Colonic mucosa (tissue), 4 donors: ENCODE data around the gene ATM. TPM values are rescaled to one million over a fixed set of nuclear protein-coding genes. Genes with fewer than 3 reads are reported as not detected.
"Not testable (repeated sequence)": the region's sequence is repeated elsewhere in the genome, so short reads cannot be mapped to it uniquely, and the experiment has no call there.

Experiments
- DNase-seq: peaks from one replicate; pipeline ENCODE4 v3.0.0-alpha.2; 2020
- H3K27ac ChIP-seq: fragments of 200-600 bp; one replicate; pipeline ENCODE4 v1.8.0; 2021
- H3K27me3 ChIP-seq: fragments of 200-600 bp; one replicate; pipeline ENCODE4 v1.8.0; 2021
- H3K36me3 ChIP-seq: fragments of 200-600 bp; one replicate; pipeline ENCODE4 v1.8.0; 2021
- H3K4me1 ChIP-seq: fragments of 200-600 bp; one replicate; pipeline ENCODE4 v1.8.0; 2021; ENCODE audit warnings: mild to moderate bottlenecking
- H3K4me3 ChIP-seq: fragments of 200-600 bp; one replicate; pipeline ENCODE4 v1.8.0; 2021
- H3K9ac ChIP-seq, 2 donors: one replicate each; pipeline ENCODE4 v1.7.0; 2013; ENCODE audit warnings: control low read depth in 2 of 2, low read depth in 2 of 2, low read length in 2 of 2
- H3K9me3 ChIP-seq: fragments of 200-600 bp; one replicate; pipeline ENCODE4 v1.8.0; 2021
- intact Hi-C: fragments of 100-400 bp; cut with DNase I; formaldehyde crosslinking; loops from one replicate; pipeline ENCODE4 v1.14.1; 2022
- total RNA-seq, 2 donors: library from RNA; stranded (reverse); fragmentation: NEBNext Ultra II Directional in 1 of 2; extraction: Animal tissue kit (Norgen Biotek cat#: 25700) in 1 of 2; gene quantifications; one replicate each; pipeline ENCODE4 v1.2.1, GENCODE V29; 2021
- TF ChIP-seq, protein P1 (sequence below): fragments of 200-600 bp; IDR thresholded peaks from one replicate; pipeline ENCODE4 v1.8.0; 2022; ENCODE audit warnings: antibody characterized with exemption, mild to moderate bottlenecking
- donor health status: healthy.
- donor health status: DM: no; HTN: no; CAD: no.
- donor health status: DM: no; HTN: no; CAD: no.

ATM gene
- total RNA-seq, 2 donors from 2014 or later = 28.3 to 30.1 TPM

DNA sequence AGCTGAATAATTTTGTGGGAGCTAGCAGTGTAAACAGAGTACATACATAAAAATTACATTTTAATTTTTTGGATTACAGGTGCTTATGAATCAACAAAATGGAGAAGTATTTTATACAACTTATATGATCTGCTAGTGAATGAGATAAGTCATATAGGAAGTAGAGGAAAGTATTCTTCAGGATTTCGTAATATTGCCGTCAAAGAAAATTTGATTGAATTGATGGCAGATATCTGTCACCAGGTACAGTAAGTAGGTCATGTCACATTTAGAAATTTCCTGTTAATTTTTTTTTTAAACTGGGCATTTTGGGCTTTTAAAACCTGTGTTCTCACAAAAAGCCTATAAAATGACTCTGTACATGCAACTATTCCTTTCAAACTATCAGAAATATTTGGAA, 24.0 kb downstream of the ATM start:
- Histone ChIP-seq H3K36me3 (no peaks in the 10 kb centered on the region), H3K4me3 (no peak overlapping the region), H3K9ac (no peak overlapping the region), H3K4me1 (no peaks in the 10 kb centered on the region), H3K9me3 (no peaks in the 10 kb centered on the region), H3K27ac (no peak overlapping the region), H3K27me3 (no peaks in the 10 kb centered on the region)
- TF ChIP-seq, protein P1, sequence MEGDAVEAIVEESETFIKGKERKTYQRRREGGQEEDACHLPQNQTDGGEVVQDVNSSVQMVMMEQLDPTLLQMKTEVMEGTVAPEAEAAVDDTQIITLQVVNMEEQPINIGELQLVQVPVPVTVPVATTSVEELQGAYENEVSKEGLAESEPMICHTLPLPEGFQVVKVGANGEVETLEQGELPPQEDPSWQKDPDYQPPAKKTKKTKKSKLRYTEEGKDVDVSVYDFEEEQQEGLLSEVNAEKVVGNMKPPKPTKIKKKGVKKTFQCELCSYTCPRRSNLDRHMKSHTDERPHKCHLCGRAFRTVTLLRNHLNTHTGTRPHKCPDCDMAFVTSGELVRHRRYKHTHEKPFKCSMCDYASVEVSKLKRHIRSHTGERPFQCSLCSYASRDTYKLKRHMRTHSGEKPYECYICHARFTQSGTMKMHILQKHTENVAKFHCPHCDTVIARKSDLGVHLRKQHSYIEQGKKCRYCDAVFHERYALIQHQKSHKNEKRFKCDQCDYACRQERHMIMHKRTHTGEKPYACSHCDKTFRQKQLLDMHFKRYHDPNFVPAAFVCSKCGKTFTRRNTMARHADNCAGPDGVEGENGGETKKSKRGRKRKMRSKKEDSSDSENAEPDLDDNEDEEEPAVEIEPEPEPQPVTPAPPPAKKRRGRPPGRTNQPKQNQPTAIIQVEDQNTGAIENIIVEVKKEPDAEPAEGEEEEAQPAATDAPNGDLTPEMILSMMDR = no peak
- intact Hi-C loops = no loop called here
- no peak for DNase-seq

DNA sequence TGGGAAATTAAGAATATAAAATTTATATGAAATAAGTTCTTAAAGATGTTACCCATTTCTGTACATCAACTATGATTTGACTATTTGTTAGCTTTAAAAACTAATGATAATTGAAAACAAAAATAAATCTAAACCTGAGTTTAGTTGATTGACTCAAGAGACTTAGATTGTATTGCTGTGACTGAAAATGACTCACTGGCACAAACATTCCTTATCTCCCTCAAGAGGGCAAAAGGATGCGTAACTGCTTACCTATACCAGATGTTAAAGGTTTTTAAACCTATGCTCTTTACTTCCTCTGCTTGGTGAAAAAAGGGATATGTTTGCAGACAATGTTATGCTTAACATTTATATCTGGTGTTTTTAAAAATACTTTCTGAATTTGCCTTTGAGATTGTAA, 30.3 kb downstream of the ATM start:
- TF ChIP-seq, protein P1 = no peak
- Histone ChIP-seq H3K36me3 (peaks cover 5% of the 10 kb centered on the region), H3K4me1 (no peaks in the 10 kb centered on the region), H3K9me3 (no peaks in the 10 kb centered on the region), H3K9ac (no peak overlapping the region), H3K4me3 (no peak overlapping the region), H3K27me3 (no peaks in the 10 kb centered on the region), H3K27ac (no peak overlapping the region)
- DNase-seq = no peak
- intact Hi-C loops = no loop called here

DNA sequence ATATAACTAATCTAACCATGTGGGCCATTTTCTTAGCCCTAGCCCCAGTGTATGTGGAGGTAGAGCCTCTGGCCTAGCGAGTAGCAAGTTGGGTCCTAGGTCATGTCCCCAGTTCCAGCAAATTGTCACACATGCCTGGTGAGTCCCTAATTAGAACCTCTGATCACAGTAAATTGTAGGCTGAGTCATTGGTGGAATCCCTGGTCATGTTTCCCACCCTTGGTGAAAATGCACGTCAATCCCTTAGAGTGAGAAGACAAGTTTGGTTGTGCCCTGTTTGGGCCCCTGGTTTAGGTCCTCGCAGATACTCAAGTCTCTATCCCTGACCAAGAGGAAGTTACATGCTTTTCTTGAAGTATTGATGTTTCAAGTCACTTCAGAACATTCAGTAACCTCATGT, 46.7 kb downstream of the ATM start:
- intact Hi-C loops = no loop called here
- DNase-seq = no peak
- Histone ChIP-seq H3K9ac (no peak overlapping the region), H3K9me3 (no peaks in the 10 kb centered on the region), H3K36me3 (no peaks in the 10 kb centered on the region), H3K4me3 (no peak overlapping the region), H3K27me3 (no peaks in the 10 kb centered on the region), H3K27ac (no peak overlapping the region), H3K4me1 (no peaks in the 10 kb centered on the region)
- TF ChIP-seq, protein P1 = no peak

DNA sequence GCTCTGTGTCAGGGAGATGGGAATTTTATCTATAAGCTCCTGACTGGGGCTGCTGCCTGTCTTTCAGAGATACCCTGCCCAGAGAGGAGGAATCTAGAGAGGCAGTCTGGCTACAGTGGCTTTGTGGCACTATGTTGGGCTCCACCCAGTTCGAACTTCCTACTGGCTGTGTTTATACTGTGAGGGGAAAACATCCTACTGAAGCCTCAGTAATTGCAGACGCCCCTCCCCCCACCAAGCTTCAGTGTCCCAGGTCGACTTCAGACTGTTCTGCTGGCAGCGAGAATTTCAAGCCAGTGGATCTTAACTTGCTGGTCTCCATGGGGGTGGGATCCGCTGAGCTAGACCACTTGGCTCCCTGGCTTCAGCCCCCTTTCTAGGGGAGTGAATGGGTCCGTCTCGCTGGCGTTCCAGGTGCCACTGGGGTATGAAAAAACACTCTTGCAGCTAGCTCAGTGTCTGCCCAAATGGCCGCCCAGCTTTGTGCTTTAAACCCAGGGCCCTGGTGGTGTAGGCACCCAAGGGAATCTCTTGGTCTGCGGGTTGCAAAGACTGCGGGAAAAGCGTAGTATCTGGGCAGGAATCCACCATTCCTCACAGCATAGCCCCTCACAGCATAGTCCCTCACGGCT, 54.2 kb downstream of the ATM start:
- not testable (repeated sequence) for H3K36me3 ChIP-seq, DNase-seq

DNA sequence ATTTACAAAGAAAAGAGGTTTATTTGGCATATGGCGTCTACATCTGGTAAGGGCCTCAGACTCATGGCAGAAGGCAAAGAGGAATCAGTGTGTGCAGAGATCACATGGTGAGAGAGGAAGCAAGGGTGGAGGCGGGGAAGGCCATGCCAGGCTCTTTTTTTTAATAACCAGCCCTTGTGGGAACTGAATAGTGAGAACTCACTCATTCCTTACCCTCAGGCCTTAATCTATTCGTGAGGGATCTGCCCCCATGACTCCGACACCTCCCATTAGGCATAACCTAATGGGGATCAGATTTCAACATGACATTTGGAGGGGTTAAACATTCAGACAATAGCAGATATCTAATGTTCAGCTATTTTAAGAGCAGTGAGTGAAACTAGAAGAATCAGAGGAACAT, 55.7 kb downstream of the ATM start:
- Histone ChIP-seq H3K9me3 (no peaks in the 10 kb centered on the region), H3K9ac (no peak overlapping the region), H3K36me3 (no peaks in the 10 kb centered on the region), H3K27ac (no peak overlapping the region), H3K4me1 (no peaks in the 10 kb centered on the region), H3K27me3 (no peaks in the 10 kb centered on the region), H3K4me3 (no peak overlapping the region)
- intact Hi-C loops = no loop called here
- DNase-seq = no peak
- TF ChIP-seq, protein P1 = no peak

More for the DNA sequence above, 54.2 kb downstream of the ATM start:
- H3K27ac ChIP-seq, H3K27me3 ChIP-seq, H3K4me3 ChIP-seq, H3K9me3 ChIP-seq, intact Hi-C loops, H3K4me1 ChIP-seq, H3K9ac ChIP-seq: not testable (repeated sequence)

DNA sequence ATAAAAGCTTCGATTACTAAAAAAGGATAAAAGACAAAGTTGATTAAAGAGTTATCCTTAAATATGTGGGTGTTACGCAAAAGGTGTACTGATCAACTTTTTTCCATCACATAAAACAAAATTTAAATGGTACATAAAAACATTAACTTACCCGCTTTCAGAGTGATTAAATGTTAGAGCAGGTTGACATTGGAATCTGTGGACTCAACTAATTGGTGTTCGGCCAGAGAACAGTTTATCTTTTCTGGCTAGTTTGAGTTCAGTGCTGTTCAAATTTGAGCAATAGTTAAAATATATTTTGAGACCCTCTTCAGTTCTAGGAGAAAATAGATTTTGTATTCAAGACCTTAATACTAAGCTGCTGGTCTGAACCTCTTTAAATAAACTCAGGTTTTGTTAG, 56.1 kb downstream of the ATM start:
- intact Hi-C loops = no loop called here
- TF ChIP-seq, protein P1 = no peak
- no peak for DNase-seq
- Histone ChIP-seq H3K27ac (no peak overlapping the region), H3K9me3 (no peaks in the 10 kb centered on the region), H3K36me3 (no peaks in the 10 kb centered on the region), H3K4me3 (no peak overlapping the region), H3K4me1 (no peaks in the 10 kb centered on the region), H3K9ac (no peak overlapping the region), H3K27me3 (no peaks in the 10 kb centered on the region)
